ENCODE data around the gene PRRC2C. TPM values are rescaled to one million over a fixed set of nuclear protein-coding genes. Genes with fewer than 3 reads are reported as not detected.

PRRC2C gene
- total and polyA plus RNA-seq, 12 donors: 15.1 to 77.2 (median 58.1) TPM

- TF ChIP-seq, protein P1, sequence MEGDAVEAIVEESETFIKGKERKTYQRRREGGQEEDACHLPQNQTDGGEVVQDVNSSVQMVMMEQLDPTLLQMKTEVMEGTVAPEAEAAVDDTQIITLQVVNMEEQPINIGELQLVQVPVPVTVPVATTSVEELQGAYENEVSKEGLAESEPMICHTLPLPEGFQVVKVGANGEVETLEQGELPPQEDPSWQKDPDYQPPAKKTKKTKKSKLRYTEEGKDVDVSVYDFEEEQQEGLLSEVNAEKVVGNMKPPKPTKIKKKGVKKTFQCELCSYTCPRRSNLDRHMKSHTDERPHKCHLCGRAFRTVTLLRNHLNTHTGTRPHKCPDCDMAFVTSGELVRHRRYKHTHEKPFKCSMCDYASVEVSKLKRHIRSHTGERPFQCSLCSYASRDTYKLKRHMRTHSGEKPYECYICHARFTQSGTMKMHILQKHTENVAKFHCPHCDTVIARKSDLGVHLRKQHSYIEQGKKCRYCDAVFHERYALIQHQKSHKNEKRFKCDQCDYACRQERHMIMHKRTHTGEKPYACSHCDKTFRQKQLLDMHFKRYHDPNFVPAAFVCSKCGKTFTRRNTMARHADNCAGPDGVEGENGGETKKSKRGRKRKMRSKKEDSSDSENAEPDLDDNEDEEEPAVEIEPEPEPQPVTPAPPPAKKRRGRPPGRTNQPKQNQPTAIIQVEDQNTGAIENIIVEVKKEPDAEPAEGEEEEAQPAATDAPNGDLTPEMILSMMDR (IDR thresholded peaks at IDR 0.05): no peak
- H3K4me3 ChIP-seq: no peak overlapping the region
- no peak for DNase-seq
- peaks cover 0 to 29% (median 6%) of the 10 kb centered on the region in 9 donors for H3K4me1 ChIP-seq
- WGBS, 2 donors: 89 to 94% methylated on average over 1 of the region's 1 CpG
- no peak for ATAC-seq
- intact Hi-C loops (cut with DNase I): no loop called here
- H3K27me3 ChIP-seq: no peaks in the 10 kb centered on the region
- no peak overlapping the region for H3K27ac ChIP-seq
- H3K36me3 ChIP-seq: peaks cover 0 to 77% (median 43%) of the 10 kb centered on the region in 9 donors
- H3K9me3 ChIP-seq: no peaks in the 10 kb centered on the region
Measured at GRCh38 chr1:171515299-171515698, 30.0 kb downstream of the PRRC2C start.

DNA sequence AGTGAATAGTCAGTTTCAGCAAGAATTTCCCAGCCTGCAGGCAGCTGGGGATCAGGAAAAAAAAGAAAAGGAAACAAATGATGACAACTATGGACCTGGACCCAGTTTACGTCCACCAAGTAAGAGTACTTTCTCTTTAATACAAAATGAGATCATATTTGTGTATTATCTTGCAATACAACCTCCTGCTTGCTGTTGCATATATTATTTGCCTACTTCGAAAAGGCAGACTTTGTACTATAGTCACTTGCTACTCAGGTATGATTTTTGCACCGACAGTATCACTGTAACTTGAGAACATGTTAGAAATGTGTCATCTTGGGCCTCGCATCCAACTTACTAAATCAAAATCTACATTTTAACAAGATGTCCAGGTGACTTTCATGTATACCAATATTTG lies 30.4 kb downstream of the PRRC2C start:
- DNase-seq (no peak), ATAC-seq (no peak)
- Histone ChIP-seq H3K27me3 (no peaks in the 10 kb centered on the region), H3K9me3 (no peaks in the 10 kb centered on the region), H3K4me3 (no peak overlapping the region), H3K27ac (no peak overlapping the region), H3K36me3 (peaks cover 0 to 82% (median 43%) of the 10 kb centered on the region in 9 donors), H3K4me1 (peaks cover 0 to 27% (median 2%) of the 10 kb centered on the region in 9 donors)
- 91 to 96% methylated on average over 4 of the region's 4 CpGs for whole genome bisulfite sequencing, 2 donors
- intact Hi-C loops (cut with DNase I): no loop called here
- TF ChIP-seq, protein P1 (IDR thresholded peaks at IDR 0.05): no peak

GRCh38 chr1:171521567-171521966 lies 36.2 kb downstream of the PRRC2C start:
- intact Hi-C loops (cut with DNase I): loop anchor here in 1 of 10 donors (10.0 kb wide), 1 partner anchor 53 kb away; no protein-coding TSS in a partner anchor
- ATAC-seq (no peak), DNase-seq (no peak)
- Histone ChIP-seq H3K36me3 (peaks cover 0 to 100% (median 69%) of the 10 kb centered on the region in 9 donors), H3K4me3 (no peak overlapping the region), H3K9me3 (no peaks in the 10 kb centered on the region), H3K27ac (no peak overlapping the region), H3K4me1 (peaks cover 0 to 7% (median 0%) of the 10 kb centered on the region in 9 donors), H3K27me3 (no peaks in the 10 kb centered on the region)
- TF ChIP-seq, protein P1 (IDR thresholded peaks at IDR 0.05): no peak
- WGBS, 2 donors: 67 to 74% methylated on average over 2 of the region's 2 CpGs

DNA sequence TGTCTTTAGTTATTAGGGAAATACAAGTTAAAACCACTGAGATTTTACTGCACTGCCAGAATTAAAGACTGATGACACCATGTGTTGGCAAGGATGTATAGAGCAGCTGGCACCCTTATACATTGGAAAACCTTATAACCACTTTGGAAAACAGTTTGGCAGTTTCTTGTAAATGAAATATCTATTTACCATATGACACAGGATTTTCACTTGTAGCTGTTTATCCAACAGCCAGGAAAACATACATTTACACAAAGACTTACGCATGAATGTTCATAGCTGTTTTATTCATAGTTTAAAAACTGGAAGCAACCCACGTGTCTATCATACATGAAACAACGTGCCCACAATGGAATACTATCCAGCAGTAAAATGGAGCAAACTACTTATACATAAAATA lies 45.3 kb downstream of the PRRC2C start:
- Histone ChIP-seq H3K4me1 (no peaks in the 10 kb centered on the region), H3K27me3 (no peaks in the 10 kb centered on the region), H3K4me3 (no peak overlapping the region), H3K9me3 (no peaks in the 10 kb centered on the region), H3K27ac (no peak overlapping the region), H3K36me3 (peaks cover 0 to 100% (median 48%) of the 10 kb centered on the region in 9 donors)
- TF ChIP-seq, protein P1 (IDR thresholded peaks at IDR 0.05): no peak
- ATAC-seq (no peak), DNase-seq (no peak)
- intact Hi-C loops (cut with DNase I): loop anchor here in 2 of 10 donors (5.0 to 10.0 kb wide), 2 partner anchors 47 to 54 kb away; no protein-coding TSS in a partner anchor
- 90 to 95% methylated on average over 3 of the region's 3 CpGs for WGBS, 2 donors

Data from heart right ventricle (tissue), 16 donors.